Karpas-422 (cell line): ENCODE measurements around the gene AKAP13. TPM values are rescaled to one million over a fixed set of nuclear protein-coding genes. Genes with fewer than 3 reads are reported as not detected.

Experiments used
- DNase-seq: peaks from one replicate; pipeline ENCODE4 v3.0.0-alpha.2; 2015
- H2AFZ ChIP-seq: fragments of 200-600 bp; sonication (generic); 2 replicates; pipeline ENCODE4 v1.6.1; 2014; ENCODE audit warnings: antibody characterized with exemption, low read length, mixed read lengths
- H3K27ac ChIP-seq: fragments of 200-600 bp; sonication (generic); 2 replicates; pipeline ENCODE4 v1.5.1; 2014; ENCODE audit warnings: mild to moderate bottlenecking, low read length, moderate library complexity
- H3K27me3 ChIP-seq: fragments of 200-600 bp; sonication (generic); 2 replicates; pipeline ENCODE4 v1.6.1; 2014; ENCODE audit warnings: low read length, mixed read lengths
- H3K36me3 ChIP-seq: fragments of 200-600 bp; sonication (generic); 2 replicates; pipeline ENCODE4 v1.6.1; 2014; ENCODE audit warnings: low read length, mixed read lengths; ENCODE audit not compliant: insufficient read depth
- H3K4me1 ChIP-seq: fragments of 200-600 bp; sonication (generic); 2 replicates; pipeline ENCODE4 v1.6.1; 2014; ENCODE audit warnings: mild to moderate bottlenecking, low read length, mixed read lengths
- H3K4me2 ChIP-seq: fragments of 200-600 bp; sonication (generic); 2 replicates; pipeline ENCODE4 v1.6.1; 2014; ENCODE audit warnings: low read length, low read depth, mild to moderate bottlenecking; ENCODE audit not compliant: poor library complexity, severe bottlenecking
- H3K4me3 ChIP-seq: fragments of 200-600 bp; sonication (generic); 2 replicates; pipeline ENCODE4 v1.5.1; 2014; ENCODE audit warnings: mild to moderate bottlenecking, antibody characterized with exemption, low read length, mixed read lengths
- H3K79me2 ChIP-seq: fragments of 200-600 bp; sonication (generic); 2 replicates; pipeline ENCODE4 v1.6.1; 2014; ENCODE audit warnings: mild to moderate bottlenecking, low read length, mixed read lengths
- H3K9ac ChIP-seq: fragments of 200-600 bp; sonication (generic); 2 replicates; pipeline ENCODE4 v1.6.0; 2014; ENCODE audit warnings: low read length
- H3K9me2 ChIP-seq: fragments of 200-600 bp; sonication (generic), shearing (Covaris generic); replicated peaks from 2 replicates; pipeline ENCODE4 v1.6.0; 2014; ENCODE audit warnings: mild to moderate bottlenecking, low read length, moderate library complexity; ENCODE audit not compliant: insufficient read depth
- H3K9me3 ChIP-seq: fragments of 300-700, 200-600 bp; sonication (generic); 2 replicates; pipeline ENCODE4 v1.6.1; 2014; ENCODE audit warnings: low read length, mixed read lengths
- H4K20me1 ChIP-seq: fragments of 200-600 bp; sonication (generic); 2 replicates; pipeline ENCODE4 v1.6.1; 2014; ENCODE audit warnings: mild to moderate bottlenecking, antibody characterized with exemption, low read length, low read depth; ENCODE audit not compliant: insufficient read depth
- total RNA-seq: library from RNA; depleted of rRNA; stranded (reverse); fragments of >200 nt; shearing (Covaris generic); gene quantifications from 2 replicates; pipeline ENCODE4 v1.2.3, GENCODE V29; 2014; ENCODE audit warnings: low replicate concordance

Gene AKAP13
- total RNA-seq, 1 experiment from 2014 or later, result 166 TPM

- Histone ChIP-seq H3K36me3 (no peaks in the 10 kb centered on the region), H3K27ac (peak overlapping the region; percentile 17; the same call in 1 of the 2 replicates), H3K9ac (no peak overlapping the region), H3K79me2 (peaks cover 98% of the 10 kb centered on the region), H3K9me2 (no peaks in the 10 kb centered on the region), H4K20me1 (no peaks in the 10 kb centered on the region; the same call in 1 of the 2 replicates), H3K9me3 (no peaks in the 10 kb centered on the region), H2AFZ (no peak overlapping the region), H3K4me2 (no peak overlapping the region), H3K4me1 (peaks cover 75% of the 10 kb centered on the region), H3K4me3 (no peak overlapping the region), H3K27me3 (no peaks in the 10 kb centered on the region)
- no peak for DNase-seq
Observed at GRCh38 chr15:85423256-85423655, 42.9 kb downstream of the AKAP13 start.

GRCh38 chr15:85424154-85424553 is 43.8 kb downstream of the AKAP13 start:
- no peak for DNase-seq
- no peaks in the 10 kb centered on the region for H3K9me3 ChIP-seq
- peaks cover 71% of the 10 kb centered on the region for H3K4me1 ChIP-seq
- no peak overlapping the region for H3K4me2 ChIP-seq
- peak overlapping the region; percentile 17; the same call in 1 of the 2 replicates for H3K27ac ChIP-seq
- H2AFZ ChIP-seq, result no peak overlapping the region
- no peaks in the 10 kb centered on the region for H3K27me3 ChIP-seq
- H3K36me3 ChIP-seq, result no peaks in the 10 kb centered on the region
- no peak overlapping the region for H3K4me3 ChIP-seq
- H3K9ac ChIP-seq, result no peak overlapping the region
- peaks cover 98% of the 10 kb centered on the region for H3K79me2 ChIP-seq
- no peaks in the 10 kb centered on the region for H3K9me2 ChIP-seq
- H4K20me1 ChIP-seq, result no peaks in the 10 kb centered on the region; the same call in 1 of the 2 replicates

DNA sequence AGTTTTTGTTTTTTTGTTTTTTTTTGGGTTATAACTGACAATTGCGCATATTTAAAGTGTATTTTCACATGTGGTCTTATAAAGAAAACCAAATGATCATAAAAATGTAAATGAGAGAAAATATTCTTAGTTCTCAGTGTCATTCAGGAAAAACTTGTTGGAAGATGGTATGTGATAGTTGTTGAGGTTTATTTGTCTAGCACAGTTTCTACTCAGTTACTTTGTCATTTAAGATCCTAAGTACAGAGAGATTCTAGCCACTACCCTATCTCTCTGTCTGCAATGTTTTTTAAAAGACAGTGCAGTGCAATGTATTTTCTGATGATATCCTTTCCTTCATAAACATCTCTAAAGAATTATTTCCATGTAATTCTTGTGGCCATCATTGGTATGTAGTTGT is 46.1 kb downstream of the AKAP13 start:
- no peaks in the 10 kb centered on the region for H3K9me3 ChIP-seq
- peak overlapping the region; percentile 18; the same call in 1 of the 2 replicates for H3K27ac ChIP-seq
- H3K36me3 ChIP-seq, result no peaks in the 10 kb centered on the region
- no peak overlapping the region for H3K4me3 ChIP-seq
- peaks cover 77% of the 10 kb centered on the region for H3K4me1 ChIP-seq
- no peaks in the 10 kb centered on the region for H3K27me3 ChIP-seq
- H3K4me2 ChIP-seq, result no peak overlapping the region
- H3K9ac ChIP-seq, result no peak overlapping the region
- H3K79me2 ChIP-seq, result peaks cover 100% of the 10 kb centered on the region
- H3K9me2 ChIP-seq, result no peaks in the 10 kb centered on the region
- no peak overlapping the region for H2AFZ ChIP-seq
- no peaks in the 10 kb centered on the region; the same call in 1 of the 2 replicates for H4K20me1 ChIP-seq
- DNase-seq, result no peak

DNA sequence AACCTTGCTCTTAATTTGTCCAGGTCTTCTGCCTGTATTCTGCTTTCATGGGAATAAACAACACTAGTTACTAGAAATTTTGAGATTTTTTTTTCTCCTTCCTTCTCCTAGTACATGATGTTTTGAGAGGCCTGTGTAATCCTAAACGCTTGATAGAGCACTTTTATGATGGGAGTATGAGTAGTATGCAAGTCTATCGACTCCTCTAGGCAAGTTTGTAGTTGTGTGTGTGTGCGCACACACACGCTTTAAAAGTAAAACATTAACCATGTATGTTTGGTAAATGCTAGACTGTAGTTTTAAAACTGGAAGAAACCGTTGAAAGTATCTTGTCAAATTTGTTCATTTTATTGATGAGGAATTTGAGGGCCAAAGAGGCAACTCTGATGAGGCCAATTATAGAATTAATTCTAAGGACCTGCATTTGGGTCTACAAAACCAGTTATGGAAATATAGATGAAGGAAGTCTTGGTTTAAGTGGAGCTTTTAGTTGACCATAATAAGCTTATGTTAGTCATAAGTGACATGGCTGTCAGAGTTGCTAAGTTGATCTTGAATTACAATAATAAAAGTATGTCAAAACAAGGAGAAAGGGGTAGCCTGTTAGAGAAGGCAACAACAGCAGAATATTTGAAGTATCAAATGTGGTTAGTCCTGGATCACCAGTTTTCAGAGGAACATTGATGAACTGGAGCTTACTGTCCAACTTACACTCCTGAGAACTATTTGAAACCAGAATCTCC is 47.1 kb downstream of the AKAP13 start:
- Histone ChIP-seq H3K9me2 (no peaks in the 10 kb centered on the region), H3K27ac (no peak overlapping the region)

GRCh38 chr15:85429522-85429921 is 49.1 kb downstream of the AKAP13 start:
- Histone ChIP-seq H3K9ac (no peak overlapping the region), H3K9me2 (no peaks in the 10 kb centered on the region), H3K36me3 (peaks cover 3% of the 10 kb centered on the region; the same call in 1 of the 2 replicates), H3K79me2 (peaks cover 91% of the 10 kb centered on the region), H3K4me3 (no peak overlapping the region), H2AFZ (no peak overlapping the region), H3K27me3 (no peaks in the 10 kb centered on the region), H3K9me3 (no peaks in the 10 kb centered on the region), H3K27ac (0 out of 2 replicates have a peak overlapping the region, but pooled peaks have one; percentile 17), H4K20me1 (no peaks in the 10 kb centered on the region), H3K4me1 (peaks cover 56% of the 10 kb centered on the region), H3K4me2 (no peak overlapping the region)
- DNase-seq, result no peak

More for the DNA sequence above, 47.1 kb downstream of the AKAP13 start:
- Histone ChIP-seq H3K27me3 (no peaks in the 10 kb centered on the region), H3K9me3 (no peaks in the 10 kb centered on the region), H3K9ac (no peak overlapping the region), H3K79me2 (peaks cover 100% of the 10 kb centered on the region), H4K20me1 (no peaks in the 10 kb centered on the region), H3K4me3 (no peak overlapping the region), H3K4me2 (no peak overlapping the region), H2AFZ (no peak overlapping the region), H3K4me1 (peaks cover 77% of the 10 kb centered on the region), H3K36me3 (peaks cover 3% of the 10 kb centered on the region; the same call in 1 of the 2 replicates)
- DNase-seq, result no peak

- peaks cover 80% of the 10 kb centered on the region for H3K79me2 ChIP-seq
- peaks cover 49% of the 10 kb centered on the region for H3K4me1 ChIP-seq
- H4K20me1 ChIP-seq, result no peaks in the 10 kb centered on the region
- H3K27me3 ChIP-seq, result no peaks in the 10 kb centered on the region
- no peak overlapping the region for H2AFZ ChIP-seq
- H3K9me2 ChIP-seq, result no peaks in the 10 kb centered on the region
- H3K4me2 ChIP-seq, result no peak overlapping the region
- H3K27ac ChIP-seq, result peak overlapping the region; percentile 17
- no peak overlapping the region for H3K4me3 ChIP-seq
- DNase-seq, result no peak
- no peaks in the 10 kb centered on the region for H3K9me3 ChIP-seq
- no peak overlapping the region for H3K9ac ChIP-seq
- H3K36me3 ChIP-seq, result peaks cover 3% of the 10 kb centered on the region; the same call in 1 of the 2 replicates
Observed at GRCh38 chr15:85430406-85431204, 50.2 kb downstream of the AKAP13 start.

DNA sequence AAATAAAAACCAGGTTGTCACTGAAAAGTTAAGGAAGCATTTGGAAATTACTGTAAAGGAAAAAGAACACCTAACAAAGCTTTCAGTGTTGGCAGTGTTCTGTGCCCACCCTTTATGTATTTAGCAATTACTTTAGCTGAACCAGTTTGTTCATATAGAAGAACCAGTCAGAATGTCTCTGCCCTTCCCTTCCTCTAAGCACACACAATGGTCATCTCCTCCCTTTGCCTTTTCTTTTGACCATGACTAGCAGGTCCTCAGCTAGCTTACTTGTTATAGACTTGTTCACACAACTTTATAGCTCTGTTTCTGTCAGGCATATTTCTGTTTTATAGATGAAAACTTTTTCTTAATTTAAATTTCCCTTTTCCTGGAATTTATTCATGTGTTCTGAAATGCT is 59.6 kb downstream of the AKAP13 start:
- peaks cover 49% of the 10 kb centered on the region for H3K4me1 ChIP-seq
- H4K20me1 ChIP-seq, result no peaks in the 10 kb centered on the region
- no peaks in the 10 kb centered on the region for H3K36me3 ChIP-seq
- peak overlapping the region; percentile 19; the same call in 1 of the 2 replicates for H3K4me3 ChIP-seq
- H2AFZ ChIP-seq, result no peak overlapping the region
- DNase-seq, result no peak
- H3K79me2 ChIP-seq, result peaks cover 48% of the 10 kb centered on the region
- H3K27me3 ChIP-seq, result no peaks in the 10 kb centered on the region
- no peaks in the 10 kb centered on the region for H3K9me3 ChIP-seq
- H3K9ac ChIP-seq, result peak overlapping the region; percentile 36
- peak overlapping the region; percentile 60 for H3K4me2 ChIP-seq
- no peaks in the 10 kb centered on the region for H3K9me2 ChIP-seq
- H3K27ac ChIP-seq, result peak overlapping the region; percentile 79

DNA sequence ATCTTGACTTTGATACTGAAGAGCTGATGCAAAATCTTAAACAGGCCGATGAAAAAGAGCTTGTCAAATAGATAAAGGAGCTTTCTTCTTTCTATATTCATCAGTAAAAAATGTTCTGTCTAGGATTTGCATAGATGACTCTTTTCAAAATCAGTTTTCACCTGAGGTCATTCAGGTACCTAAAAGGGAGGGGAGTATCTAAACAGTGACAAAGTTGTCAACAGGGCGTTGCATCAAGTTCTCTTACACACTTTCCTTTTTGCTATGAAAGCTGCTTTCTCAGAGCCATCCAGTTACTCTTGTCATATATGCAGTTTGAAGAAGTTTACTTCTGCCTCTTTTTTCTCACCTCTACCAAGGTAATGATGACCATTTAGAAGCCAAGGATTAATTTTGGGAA is 60.0 kb downstream of the AKAP13 start:
- peak; percentile 52 for DNase-seq
- Histone ChIP-seq H3K9me3 (no peaks in the 10 kb centered on the region), H4K20me1 (no peaks in the 10 kb centered on the region), H3K9me2 (no peaks in the 10 kb centered on the region), H3K79me2 (peaks cover 52% of the 10 kb centered on the region), H3K27ac (peak overlapping the region; percentile 79), H2AFZ (no peak overlapping the region), H3K4me1 (peaks cover 53% of the 10 kb centered on the region), H3K36me3 (no peaks in the 10 kb centered on the region), H3K9ac (peak overlapping the region; percentile 36), H3K4me2 (peak overlapping the region; percentile 60), H3K4me3 (peak overlapping the region; percentile 19; the same call in 1 of the 2 replicates), H3K27me3 (no peaks in the 10 kb centered on the region)
